ENCODE results near the gene PROB1.
"Not testable (repeated sequence)": the region's sequence is repeated elsewhere in the genome, so short reads cannot be mapped to it uniquely, and the experiment has no call there.

Gene PROB1

DNA sequence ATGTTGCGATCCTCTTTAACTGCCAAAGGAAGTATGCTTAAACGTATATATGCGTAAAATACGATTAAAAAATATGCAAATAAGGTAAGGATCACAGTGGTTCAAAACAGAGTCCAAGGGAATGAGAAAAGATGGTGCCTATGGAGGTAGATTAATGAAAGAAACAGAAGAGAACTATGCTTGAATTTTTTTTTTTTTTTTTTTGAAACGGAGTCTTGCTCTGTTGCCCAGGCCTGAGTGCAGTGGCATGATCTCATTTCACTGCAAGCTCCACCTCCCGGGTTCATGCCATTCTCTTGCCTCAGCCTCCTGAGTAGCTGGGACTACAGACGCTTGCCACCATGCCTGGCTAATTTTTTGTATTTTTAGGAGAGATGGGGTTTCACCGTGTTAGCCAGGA lies 49.5 kb downstream of the PROB1 start:
- DNase-seq (ENCODE audit: low spot score in 2 of 2); H3K9me3 Mint-ChIP-seq; H3K4me3 Mint-ChIP-seq; ATAC-seq (replicated peaks; ENCODE audit: extremely low read depth, poor library complexity, severe bottlenecking); H3K27me3 Mint-ChIP-seq; H3K27ac Mint-ChIP-seq (ENCODE audit: low read depth): not testable (repeated sequence)
- peaks cover 45% of the 10 kb centered on the region for H3K36me3 Mint-ChIP-seq (ENCODE audit: insufficient read depth)
- peaks cover 68% of the 10 kb centered on the region for H3K4me1 Mint-ChIP-seq

DNA sequence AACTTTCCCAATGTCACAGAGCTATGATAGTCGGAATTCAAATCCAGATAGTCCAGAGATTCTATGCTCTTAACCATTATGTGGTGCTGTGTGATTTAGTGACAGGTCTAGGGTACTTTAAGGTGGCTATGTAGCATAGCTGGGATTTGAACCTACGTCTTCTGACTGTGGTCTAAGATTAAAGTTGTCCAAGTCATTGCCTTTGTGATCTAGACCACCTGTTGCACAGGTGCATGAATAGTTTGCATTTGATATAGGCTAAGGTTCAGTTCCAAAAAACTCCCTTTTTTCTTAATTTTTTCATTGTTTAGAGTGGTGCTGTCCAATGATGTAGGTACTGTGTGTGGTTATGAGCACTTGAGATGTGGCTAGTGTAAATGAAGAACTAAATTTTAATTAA lies 50.7 kb downstream of the PROB1 start:
- Mint-ChIP-seq H3K27ac (ENCODE audit: low read depth) (no peak overlapping the region), H3K4me1 (peaks cover 66% of the 10 kb centered on the region), H3K4me3 (peak overlapping the region; percentile 95), H3K9me3 (no peaks in the 10 kb centered on the region), H3K36me3 (ENCODE audit: insufficient read depth) (peaks cover 43% of the 10 kb centered on the region), H3K27me3 (no peaks in the 10 kb centered on the region)
- no peak for ATAC-seq (replicated peaks; ENCODE audit: extremely low read depth, poor library complexity, severe bottlenecking)
- no peak for DNase-seq (ENCODE audit: low spot score in 2 of 2)

DNA sequence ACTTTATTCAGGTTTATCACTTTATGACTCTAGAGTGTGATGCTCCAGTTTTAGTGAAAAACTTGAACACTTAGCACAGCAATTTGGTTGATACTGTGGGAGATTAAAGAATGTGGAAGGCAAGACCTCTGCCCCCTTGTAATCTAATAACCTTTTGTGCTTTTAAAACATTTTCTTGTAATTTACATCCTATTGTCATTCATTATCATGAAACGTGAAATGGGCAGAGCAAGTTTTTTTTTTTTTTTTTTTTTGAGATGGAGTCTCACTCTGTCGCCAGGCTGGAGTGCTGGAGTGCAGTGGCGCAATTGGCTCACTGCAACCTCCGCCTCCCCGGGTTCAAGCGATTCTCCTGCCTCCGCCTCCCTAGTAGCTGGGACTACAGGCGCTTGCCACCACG lies 51.4 kb downstream of the PROB1 start:
- Mint-ChIP-seq H3K27me3 (no peaks in the 10 kb centered on the region), H3K4me1 (peaks cover 61% of the 10 kb centered on the region), H3K27ac (ENCODE audit: low read depth) (peak overlapping the region; percentile 98), H3K4me3 (peak overlapping the region; percentile 95), H3K9me3 (no peaks in the 10 kb centered on the region), H3K36me3 (ENCODE audit: insufficient read depth) (peaks cover 41% of the 10 kb centered on the region)
- DNase-seq (ENCODE audit: low spot score in 2 of 2), result no peak
- no peak for ATAC-seq (replicated peaks; ENCODE audit: extremely low read depth, poor library complexity, severe bottlenecking)

DNA sequence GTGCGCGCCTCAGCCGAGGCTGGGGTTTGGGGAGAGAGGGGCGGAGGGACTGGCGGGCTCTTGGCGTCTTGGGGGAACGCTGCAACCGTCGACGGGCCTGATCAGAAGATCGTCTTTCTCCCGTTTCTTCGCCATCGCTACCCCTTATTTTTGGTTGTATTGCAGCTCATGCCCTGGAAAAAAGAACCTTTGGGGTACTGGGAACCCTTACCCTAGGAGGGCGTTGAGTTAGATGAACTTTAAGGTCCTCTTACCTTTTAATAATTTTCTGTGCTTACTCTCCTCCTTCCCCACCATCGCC lies 52.5 kb downstream of the PROB1 start:
- peaks cover 60% of the 10 kb centered on the region for H3K4me1 Mint-ChIP-seq

DNA sequence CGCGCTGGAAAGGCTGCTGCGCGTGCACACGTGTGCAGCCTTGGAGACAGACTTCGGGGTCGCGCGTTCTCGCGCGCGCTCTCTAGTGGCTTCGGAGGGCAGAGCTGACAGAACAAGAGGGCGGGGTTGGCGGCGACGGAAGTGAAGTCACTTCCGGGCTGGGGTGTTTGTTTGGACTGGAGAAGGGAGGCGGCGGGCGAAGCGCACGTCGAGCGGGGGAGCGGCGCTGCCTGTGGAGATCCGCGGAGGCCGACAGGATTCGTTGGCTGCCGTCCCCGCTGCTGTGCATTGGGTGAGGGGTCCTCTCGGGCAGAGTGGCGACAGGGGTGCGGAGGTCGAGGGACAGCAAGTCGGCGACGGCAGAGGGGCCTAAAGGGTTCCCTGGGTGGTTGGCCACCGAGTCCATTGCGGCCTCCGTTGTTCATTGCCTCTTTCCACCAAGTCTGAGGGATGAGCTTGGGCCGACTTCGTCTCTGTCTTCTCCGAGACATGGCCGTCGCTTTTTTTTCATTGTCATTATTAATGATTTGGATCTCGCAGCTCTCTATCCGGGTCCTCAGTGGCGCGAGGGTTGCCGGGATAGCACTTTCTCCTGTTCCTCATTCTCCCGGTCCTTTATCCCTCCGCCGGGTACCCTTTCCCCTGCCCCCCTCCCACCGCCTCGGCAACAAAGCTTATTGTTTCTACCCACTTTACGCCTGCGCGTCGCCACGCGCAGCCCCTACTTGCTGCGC lies 53.0 kb downstream of the PROB1 start, which contains the start of gene PAIP2:
PAIP2 (plus strand) TSS at position 166 of the 734 bp plus-strand sequence. CDS start 21,931 bp downstream, outside the sequence.
- ATAC-seq (replicated peaks; ENCODE audit: extremely low read depth, poor library complexity, severe bottlenecking) (peak; percentile 86), DNase-seq (ENCODE audit: low spot score in 2 of 2) (peak; percentile 96 to 97)
- Mint-ChIP-seq H3K4me1 (peaks cover 56% of the 10 kb centered on the region), H3K27ac (ENCODE audit: low read depth) (peak within 1 kb of the TSS; percentile 98), H3K9me3 (no peaks in the 10 kb centered on the region), H3K27me3 (no peaks in the 10 kb centered on the region), H3K36me3 (ENCODE audit: insufficient read depth) (peaks cover 37% of the 10 kb centered on the region), H3K4me3 (peak within 1 kb of the TSS; percentile 95)

More for the DNA sequence above, 52.5 kb downstream of the PROB1 start:
- DNase-seq (ENCODE audit: low spot score in 2 of 2) (no peak), ATAC-seq (replicated peaks; ENCODE audit: extremely low read depth, poor library complexity, severe bottlenecking) (peak; percentile 77)
- H3K27ac Mint-ChIP-seq (ENCODE audit: low read depth), result peak overlapping the region; percentile 98
- no peaks in the 10 kb centered on the region for H3K27me3 Mint-ChIP-seq
- H3K4me3 Mint-ChIP-seq, result peak overlapping the region; percentile 95
- peaks cover 37% of the 10 kb centered on the region for H3K36me3 Mint-ChIP-seq (ENCODE audit: insufficient read depth)
- no peaks in the 10 kb centered on the region for H3K9me3 Mint-ChIP-seq

DNA sequence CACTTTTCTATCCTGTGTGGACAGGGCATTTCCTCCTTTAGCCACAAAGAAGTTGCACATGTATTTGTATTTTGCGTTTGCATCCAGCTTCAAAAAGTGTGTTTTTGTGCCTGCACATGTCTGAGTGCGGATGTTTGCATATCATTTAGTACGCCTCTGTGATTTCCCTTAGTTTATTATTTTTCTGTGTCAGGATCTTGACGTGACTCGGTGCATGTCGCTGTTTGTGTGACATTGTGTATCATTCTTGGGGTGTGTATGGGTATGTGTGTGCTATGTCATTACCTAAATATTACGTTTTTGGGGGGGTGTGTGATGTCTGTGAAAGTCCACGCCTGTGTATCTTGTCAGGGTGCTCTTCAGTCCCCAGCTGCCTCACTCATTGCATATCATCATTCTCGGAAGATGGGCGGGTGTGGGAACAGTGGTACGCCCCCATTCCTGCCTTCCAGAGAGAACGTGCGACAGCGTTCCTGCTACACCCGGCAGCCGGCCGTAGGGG lies 53.7 kb downstream of the PROB1 start:
- peak overlapping the region; percentile 98 for H3K27ac Mint-ChIP-seq (ENCODE audit: low read depth)
- ATAC-seq (replicated peaks; ENCODE audit: extremely low read depth, poor library complexity, severe bottlenecking) (no peak), DNase-seq (ENCODE audit: low spot score in 2 of 2) (no peak)
- H3K4me3 Mint-ChIP-seq, result peak overlapping the region; percentile 95
- H3K4me1 Mint-ChIP-seq, result peaks cover 55% of the 10 kb centered on the region
- H3K27me3 Mint-ChIP-seq, result no peaks in the 10 kb centered on the region
- no peaks in the 10 kb centered on the region for H3K9me3 Mint-ChIP-seq
- peaks cover 30% of the 10 kb centered on the region for H3K36me3 Mint-ChIP-seq (ENCODE audit: insufficient read depth)
